ENCODE data around the gene RDH8.

GRCh38 chr19:10013316-10013715 lies at the start of gene RDH8:
- TF ChIP-seq CTCF (IDR thresholded peaks at IDR 0.05) (no peak), ZFX (IDR thresholded peaks at IDR 0.05; ENCODE audit: borderline replicate concordance) (no peak)

All from 22Rv1 (cell line).